ENCODE results near the gene DDX20.
"Not testable (repeated sequence)": the region's sequence is repeated elsewhere in the genome, so short reads cannot be mapped to it uniquely, and the experiment has no call there.

DDX20 gene

DNA sequence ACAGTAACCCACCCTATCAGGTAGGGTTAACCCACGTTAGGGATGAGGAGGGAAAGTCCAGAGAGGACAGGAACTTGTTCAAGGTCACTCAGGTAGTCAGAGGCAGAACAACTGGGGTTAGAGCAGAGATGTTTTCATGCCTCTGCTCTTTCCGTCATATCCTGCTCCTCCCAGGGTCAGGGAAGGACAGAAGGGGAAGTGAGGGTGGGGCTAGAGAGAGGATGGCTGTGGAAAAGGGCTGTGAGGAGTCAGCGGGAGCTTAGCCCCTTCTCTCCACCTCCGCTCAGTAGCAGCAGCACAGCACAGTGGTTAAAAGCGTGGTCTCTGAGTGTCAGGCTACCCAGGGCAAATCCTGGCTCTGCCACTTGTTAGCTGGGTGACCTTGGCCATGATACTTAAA, 36.5 kb downstream of the DDX20 start:
- no peak for DNase-seq (ENCODE audit: low spot score)
- TF ChIP-seq, protein P1, sequence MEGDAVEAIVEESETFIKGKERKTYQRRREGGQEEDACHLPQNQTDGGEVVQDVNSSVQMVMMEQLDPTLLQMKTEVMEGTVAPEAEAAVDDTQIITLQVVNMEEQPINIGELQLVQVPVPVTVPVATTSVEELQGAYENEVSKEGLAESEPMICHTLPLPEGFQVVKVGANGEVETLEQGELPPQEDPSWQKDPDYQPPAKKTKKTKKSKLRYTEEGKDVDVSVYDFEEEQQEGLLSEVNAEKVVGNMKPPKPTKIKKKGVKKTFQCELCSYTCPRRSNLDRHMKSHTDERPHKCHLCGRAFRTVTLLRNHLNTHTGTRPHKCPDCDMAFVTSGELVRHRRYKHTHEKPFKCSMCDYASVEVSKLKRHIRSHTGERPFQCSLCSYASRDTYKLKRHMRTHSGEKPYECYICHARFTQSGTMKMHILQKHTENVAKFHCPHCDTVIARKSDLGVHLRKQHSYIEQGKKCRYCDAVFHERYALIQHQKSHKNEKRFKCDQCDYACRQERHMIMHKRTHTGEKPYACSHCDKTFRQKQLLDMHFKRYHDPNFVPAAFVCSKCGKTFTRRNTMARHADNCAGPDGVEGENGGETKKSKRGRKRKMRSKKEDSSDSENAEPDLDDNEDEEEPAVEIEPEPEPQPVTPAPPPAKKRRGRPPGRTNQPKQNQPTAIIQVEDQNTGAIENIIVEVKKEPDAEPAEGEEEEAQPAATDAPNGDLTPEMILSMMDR (IDR thresholded peaks at IDR 0.05; ENCODE audit: extremely low read depth, missing control alignments) = no peak

DNA sequence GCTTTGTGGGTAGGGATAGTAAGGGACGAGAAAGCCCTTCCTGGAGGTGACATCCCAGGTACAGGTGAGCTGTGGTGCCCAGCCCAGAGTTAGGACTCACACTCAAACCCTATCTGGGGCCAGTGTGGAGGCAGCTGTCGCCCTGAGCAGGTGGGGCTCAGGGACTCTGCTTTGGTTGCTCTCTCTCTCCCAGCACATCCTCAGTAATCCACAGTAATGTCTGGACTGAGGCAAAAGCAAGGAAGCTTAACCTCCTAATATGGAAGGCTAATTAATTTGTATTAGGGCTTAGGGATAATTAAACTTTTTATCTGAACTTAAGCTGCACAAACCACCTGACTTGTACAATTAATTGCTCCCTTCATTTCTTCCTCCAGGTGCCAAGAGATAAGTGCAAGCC, 38.2 kb downstream of the DDX20 start:
- TF ChIP-seq, protein P1 (IDR thresholded peaks at IDR 0.05; ENCODE audit: extremely low read depth, missing control alignments) = no peak

DNA sequence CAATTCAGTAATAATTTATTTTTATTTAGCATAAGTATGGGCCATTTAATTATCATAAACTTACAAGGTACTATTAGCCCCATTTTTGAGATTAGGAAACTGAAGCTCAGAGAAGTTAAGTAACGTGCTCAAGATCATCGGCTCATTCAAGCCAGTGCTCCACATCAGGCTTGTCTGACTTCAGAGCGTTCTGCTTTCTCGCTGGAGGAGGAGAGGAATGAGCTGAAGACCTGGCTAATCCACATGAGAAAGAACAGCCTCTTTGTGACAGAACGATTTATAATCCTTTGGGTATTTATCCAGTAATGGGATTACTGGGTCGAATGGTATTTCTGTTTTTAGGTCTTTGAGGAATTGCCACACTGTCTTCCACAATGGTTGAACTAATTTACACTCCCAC, 39.7 kb downstream of the DDX20 start:
- TF ChIP-seq, protein P1 (IDR thresholded peaks at IDR 0.05; ENCODE audit: extremely low read depth, missing control alignments) = no peak
- DNase-seq (ENCODE audit: low spot score) = no peak

More for the DNA sequence above, 38.2 kb downstream of the DDX20 start:
- no peak for DNase-seq (ENCODE audit: low spot score)

DNA sequence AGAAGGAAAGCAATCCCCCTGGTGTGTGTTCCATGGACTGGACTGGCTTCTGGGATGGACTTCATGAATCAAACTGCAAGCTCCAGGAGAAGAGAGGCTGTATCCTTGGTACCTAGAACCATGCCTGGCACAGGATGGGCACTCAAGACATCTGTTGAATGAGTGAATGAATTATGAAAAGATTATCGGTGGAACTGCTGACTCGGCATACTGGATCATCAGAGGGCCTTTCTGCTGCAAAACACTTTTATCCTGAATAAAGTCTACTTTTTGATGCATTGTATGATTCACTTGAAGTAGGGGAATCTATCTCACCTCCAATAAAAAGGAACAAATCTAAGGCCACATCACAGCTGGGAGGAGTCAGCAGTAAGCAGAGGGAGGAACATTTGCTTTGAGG, 42.9 kb downstream of the DDX20 start:
- TF ChIP-seq, protein P1 (IDR thresholded peaks at IDR 0.05; ENCODE audit: extremely low read depth, missing control alignments) = no peak

DNA sequence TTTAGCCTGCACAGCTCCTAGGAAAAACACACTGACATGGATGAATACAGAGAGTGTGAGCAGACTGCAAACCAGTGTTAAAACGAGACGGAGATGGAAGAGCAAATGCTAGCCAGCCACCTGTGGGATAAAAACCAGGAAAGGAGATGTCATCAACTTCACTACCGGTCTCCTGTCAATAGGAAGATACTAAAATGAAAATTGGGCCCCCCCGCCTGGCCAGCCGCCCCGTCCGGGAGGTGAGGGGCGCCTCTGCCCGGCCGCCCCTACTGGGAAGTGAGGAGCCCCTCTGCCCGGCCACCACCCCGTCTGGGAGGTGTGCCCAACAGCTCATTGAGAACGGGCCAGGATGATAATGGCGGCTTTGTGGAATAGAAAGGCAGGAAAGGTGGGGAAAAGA, 44.0 kb downstream of the DDX20 start:
- DNase-seq (ENCODE audit: low spot score) = not testable (repeated sequence)

More for the DNA sequence above, 42.9 kb downstream of the DDX20 start:
- DNase-seq (ENCODE audit: low spot score) = no peak

DNA sequence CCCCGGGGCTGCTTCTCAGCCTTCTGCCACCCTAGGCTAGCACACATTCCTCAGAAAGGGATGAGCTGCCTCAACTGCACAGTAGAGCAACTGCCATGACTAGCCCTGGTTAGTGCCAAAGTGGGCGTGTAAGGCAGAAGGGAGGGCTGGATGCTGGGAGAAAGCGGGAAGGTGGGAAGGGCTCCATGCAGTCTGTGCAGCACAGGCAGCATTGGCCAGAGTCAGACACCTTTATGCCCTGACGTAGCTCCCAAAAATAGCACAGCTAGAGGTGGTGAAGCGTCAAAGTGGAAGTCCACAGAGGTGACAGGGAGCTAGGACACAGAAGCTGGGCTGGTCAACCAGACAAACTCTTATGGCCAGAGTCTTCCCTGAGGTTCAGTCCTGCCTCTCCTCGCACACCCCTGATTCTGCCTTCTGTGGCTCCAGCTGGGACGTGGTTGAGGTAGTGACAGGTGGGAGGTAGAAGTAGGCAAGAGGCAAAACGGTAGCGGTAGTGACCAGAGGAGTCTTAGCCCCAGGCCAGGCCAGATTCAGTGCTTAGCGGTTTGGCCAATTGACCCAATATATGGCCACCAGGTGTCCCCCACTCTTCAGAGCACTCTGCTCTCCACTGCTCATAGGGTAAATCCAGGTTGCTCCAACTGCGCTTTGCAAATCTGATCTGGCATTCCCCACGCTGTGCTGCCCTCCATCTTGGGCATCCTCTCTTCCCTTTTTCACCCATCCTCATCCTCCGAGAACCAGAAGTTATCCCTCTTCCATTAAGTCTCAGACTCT, 45.6 kb downstream of the DDX20 start:
- no peak for DNase-seq (ENCODE audit: low spot score)
- TF ChIP-seq, protein P1 (IDR thresholded peaks at IDR 0.05; ENCODE audit: extremely low read depth, missing control alignments) = no peak

DNA sequence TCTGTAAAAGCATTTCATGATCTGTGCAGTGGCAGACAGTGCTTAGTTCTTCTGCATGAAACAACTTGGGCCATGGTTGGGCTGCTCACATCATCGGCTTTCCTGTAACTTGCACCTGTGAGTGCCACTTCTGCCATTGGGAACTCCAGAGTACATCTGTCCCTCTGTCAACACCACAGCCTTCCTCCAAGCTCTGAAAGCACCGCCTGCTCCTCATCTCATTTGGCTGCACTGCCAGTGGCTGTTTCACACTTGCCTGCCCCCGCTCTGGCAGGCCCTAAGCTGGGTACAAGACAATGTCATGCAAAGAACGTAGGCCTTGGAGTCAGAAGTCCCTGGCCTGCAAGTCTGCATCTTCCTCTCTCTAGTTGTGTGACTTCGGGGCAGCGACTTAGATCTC, 46.4 kb downstream of the DDX20 start:
- TF ChIP-seq, protein P1 (IDR thresholded peaks at IDR 0.05; ENCODE audit: extremely low read depth, missing control alignments) = no peak
- DNase-seq (ENCODE audit: low spot score) = no peak

DNA sequence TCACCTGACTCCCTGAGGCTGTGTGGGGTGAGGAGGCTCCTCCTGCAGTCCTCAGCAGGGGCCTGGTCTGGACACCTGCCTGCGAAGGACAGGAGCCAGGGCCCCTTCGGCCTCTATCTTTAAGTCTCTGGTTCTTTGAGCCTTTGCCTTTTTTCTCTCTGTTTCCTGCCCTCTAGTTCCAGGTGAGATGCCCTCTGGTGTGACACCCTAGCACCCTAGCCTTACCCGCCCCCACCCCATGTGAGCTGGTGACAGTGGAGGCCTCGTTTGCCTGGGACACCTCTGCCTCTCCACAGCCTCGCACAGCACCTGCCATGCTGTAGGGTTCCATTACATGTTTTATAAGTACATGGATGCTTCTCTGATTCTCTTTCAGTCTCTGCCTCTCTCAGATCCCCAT, 47.3 kb downstream of the DDX20 start:
- DNase-seq (ENCODE audit: low spot score) = no peak
- TF ChIP-seq, protein P1 (IDR thresholded peaks at IDR 0.05; ENCODE audit: extremely low read depth, missing control alignments) = no peak

Measured in GM20000 (cell line).